Hindlimb muscle (tissue), 1 donor: ENCODE measurements around the gene NMNAT2. TPM values are rescaled to one million over a fixed set of nuclear protein-coding genes. Genes with fewer than 3 reads are reported as not detected.

Source experiments
- DNase-seq: peaks from one replicate; pipeline ENCODE4 v3.0.0-alpha.2; 2013
- polyA plus RNA-seq: library from polyadenylated mRNA; unstranded; fragments of 120-200 nt; gene quantifications from one replicate; pipeline ENCODE4 v1.2.1, GENCODE V29; 2013; ENCODE audit not compliant: insufficient read length

NMNAT2 gene
- polyA plus RNA-seq, 1 donor, result 0.85 TPM

DNA sequence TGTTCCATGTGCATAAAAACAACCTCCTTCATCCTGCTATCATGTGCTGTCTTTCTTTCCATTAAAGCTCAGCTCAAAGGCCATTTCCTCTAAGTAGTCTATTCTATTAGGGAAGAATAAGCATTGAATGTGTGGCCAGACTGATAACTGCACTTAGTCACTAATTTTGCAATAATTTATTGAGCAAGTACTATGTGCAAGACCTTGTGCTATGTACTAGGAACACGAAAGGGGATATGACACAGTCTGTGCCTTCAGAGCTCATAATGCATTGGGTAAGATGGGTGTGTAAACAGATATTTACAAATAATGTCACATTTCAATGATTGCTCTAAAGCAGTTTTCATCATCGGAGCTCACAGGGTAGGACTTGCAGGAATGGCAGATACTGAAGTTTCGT, 54.2 kb downstream of the NMNAT2 start:
- no peak for DNase-seq

DNA sequence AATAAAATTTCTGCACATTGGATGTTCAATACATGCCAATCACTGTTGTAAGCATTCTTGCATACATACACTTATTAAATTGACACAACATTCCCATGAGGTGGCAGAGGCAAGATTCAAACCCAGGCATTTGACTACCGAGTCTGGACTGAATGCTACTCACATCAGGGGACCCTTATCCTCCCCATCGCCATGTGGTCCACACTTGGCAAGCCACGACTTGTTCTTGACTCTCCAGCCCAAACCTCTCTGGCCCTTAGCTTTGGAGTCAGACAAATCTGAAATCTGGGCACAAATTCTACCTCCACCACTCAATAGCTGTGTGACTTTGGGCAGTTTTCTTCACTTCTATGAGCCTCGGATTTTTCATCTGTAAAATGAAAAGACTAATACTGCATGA, 57.1 kb downstream of the NMNAT2 start:
- DNase-seq, result no peak

DNA sequence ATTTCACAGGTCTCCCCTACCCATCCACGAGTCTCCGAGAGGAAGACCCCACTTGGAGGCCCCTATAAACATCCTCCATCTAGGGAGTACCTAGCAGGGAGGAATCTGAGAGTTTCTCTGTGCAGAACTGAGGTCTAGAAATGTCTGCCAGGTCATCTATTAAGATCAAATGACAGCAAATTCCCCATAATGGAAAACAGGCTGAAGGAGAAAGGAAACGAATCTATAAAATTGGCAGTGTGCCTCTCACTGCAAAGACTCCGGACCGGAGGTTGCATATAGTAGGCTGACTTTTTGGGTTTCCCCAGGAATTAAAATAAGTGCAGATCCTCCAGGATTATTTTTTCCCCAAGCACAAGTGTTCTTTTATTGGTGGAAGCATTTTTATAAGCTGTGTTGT, 57.7 kb downstream of the NMNAT2 start:
- peak; percentile 41 for DNase-seq

GRCh38 chr1:183356534-183357182, 61.5 kb downstream of the NMNAT2 start:
- no peak for DNase-seq

DNA sequence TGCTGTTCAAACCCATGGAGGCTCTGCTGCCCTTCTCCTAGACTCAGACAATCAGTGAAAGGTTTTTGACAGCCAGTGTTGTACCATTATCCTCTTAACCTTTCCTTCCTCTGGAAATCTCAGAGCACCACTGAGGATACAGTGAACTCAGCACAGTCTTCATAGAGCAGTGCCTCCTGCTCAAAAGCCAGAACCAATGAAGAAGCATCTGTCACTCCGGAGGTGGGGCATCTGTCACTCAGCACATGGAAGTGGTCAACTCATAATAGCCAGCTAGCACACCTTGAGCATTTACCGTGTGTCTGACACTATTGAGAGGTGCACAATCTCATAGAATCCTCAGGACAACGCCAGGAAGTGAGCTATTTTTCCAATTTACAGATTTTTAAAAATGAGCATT, 62.4 kb downstream of the NMNAT2 start:
- DNase-seq, result no peak

GRCh38 chr1:183355181-183355580, 63.0 kb downstream of the NMNAT2 start:
- no peak for DNase-seq

GRCh38 chr1:183353597-183353996, 64.6 kb downstream of the NMNAT2 start:
- DNase-seq, result no peak

DNA sequence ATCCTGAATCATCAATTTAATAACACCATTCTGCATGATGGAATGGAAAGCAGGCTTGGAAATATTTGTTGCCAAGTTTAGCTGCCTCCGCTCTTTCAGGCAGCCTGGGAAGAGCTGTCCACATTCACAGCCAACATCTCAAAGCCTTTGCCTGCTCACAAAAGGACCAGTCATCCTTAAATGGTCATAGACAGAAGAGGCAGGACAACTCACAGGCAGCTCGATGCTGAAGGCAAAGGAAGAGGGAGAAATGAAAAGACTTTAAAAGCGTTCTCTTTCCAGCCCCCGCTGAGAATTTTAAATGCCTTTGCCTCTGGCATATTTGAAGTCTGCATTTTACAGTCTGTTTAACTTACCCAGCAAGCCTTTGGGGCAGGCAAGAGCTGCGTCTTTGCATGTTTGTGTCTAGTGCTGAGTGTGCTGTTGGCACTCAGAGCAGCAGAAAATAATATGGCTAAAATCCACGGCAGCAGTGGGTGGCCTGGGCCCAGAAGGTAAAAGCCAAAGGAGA, 68.9 kb downstream of the NMNAT2 start:
- peak; percentile 81 for DNase-seq

DNA sequence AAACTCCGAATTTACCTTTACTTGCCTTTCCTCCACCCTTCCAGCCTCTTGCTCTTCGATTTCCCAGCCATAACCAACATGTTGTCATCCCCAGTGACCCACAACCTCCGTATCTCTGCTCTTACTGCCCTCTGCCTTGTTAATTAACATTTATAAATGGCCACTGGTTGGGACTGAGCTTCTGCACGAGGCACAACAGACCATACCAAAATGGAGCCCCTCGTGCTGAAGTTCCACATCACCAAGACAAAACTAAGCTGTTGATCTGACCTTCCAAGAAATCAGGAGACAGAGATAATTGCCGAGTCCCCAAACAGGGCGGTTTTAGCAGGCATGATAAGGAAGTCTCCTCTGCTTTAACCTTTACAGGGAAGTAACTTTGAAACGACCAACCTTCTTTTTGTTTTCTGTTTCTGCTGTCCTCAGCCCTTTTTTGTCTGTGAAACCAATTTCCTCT, 71.9 kb downstream of the NMNAT2 start:
- DNase-seq, result no peak

DNA sequence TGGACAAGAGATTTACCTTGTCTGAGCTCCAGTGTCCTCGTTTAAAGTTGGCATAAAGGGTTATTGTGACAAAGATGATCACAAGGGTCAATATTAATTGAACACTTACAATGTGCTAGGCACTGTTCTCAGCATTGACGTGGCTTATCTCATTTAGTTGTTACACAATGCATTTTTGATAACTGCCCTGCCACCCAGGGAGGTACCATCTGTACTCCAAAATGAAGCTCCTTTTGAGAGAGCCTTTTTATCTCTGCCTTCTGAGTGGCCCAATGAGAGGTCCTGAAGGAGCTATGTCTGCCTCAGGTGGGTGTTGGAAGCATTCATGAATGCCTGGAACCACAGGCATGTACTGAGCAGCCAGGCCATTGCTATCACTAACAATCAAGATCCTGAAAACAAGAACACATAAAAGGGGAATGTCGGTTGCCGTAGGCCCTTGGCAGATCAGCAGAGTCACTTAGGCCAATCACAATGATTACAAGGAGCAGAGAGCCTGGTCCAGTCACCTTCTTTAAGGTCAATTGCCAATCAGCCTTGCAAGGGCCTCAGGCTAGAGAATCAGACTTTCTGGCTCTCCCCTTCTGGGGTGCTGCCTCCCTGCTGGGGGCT, 78.5 kb downstream of the NMNAT2 start:
- DNase-seq, result no peak

DNA sequence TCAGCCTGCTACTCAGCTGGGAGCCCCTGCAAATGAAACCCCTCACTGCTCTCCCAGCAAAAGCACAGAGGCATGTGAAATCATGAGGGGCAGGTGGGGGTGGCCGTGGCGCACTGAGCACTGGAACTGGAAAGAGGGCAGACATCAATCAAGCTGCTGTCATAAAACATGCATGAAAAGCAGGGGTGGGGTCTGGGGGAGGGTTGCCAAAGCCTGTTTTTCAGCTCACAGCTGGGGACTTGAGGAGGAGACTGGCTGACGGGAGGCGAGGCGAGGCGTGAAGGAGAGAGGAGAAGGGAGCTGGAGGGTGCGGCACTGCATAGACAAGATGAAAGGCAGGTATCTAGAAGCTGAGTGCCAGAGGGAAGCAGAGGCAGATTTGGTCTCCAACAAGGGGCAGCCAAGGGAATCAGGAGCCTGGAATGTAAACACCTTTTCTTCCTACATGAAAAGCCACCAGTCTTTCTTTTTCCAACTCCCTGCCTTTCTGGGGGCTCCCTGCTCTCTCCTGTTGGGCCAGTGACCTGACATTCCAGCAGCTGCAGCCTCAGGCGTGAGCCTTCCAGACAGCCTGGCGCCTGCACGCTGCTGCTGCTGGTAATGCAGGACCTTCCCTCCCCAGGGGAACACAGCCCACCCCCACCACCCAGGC, 87.0 kb downstream of the NMNAT2 start:
- no peak for DNase-seq

DNA sequence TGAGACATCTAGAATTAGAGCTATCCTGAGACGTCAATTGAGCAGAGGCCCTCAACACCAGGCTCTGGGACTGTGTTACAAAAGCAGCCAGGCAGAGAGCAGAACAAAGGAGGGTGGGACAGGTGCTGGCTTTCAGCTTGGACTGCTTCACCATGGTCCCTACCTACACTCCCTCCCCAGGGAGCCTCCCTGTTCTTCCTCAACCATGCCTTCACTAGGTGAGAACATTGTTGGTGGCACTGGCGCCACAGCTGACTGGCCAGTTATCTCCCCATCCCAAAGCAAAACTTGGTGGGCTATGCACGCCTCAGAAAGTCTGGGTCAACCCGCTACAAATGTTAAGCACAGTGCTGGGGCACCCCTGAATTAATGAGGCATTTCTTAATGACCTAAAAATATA, 87.8 kb downstream of the NMNAT2 start:
- no peak for DNase-seq

DNA sequence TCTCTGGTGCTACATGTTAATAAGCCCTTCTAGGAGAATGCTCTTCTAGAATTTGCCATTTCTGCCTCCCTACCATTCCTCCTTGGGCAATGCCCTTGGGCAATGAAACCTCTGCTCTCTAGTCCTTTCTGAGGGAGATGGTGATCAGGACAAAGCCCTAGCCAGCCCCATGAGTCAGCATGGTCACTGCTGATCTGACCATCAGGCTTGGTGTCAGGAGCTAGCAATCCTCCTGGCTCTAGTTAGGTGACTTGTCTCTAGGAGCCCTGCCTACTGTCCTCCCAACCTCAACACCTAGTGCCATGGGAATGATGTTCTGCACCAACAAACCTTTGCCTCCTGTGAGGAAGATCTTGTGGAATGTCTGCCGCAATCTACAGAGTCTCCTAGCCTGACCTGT, 89.8 kb downstream of the NMNAT2 start:
- no peak for DNase-seq

- no peak for DNase-seq
Measured at GRCh38 chr1:183327434-183328290, 90.5 kb downstream of the NMNAT2 start.

DNA sequence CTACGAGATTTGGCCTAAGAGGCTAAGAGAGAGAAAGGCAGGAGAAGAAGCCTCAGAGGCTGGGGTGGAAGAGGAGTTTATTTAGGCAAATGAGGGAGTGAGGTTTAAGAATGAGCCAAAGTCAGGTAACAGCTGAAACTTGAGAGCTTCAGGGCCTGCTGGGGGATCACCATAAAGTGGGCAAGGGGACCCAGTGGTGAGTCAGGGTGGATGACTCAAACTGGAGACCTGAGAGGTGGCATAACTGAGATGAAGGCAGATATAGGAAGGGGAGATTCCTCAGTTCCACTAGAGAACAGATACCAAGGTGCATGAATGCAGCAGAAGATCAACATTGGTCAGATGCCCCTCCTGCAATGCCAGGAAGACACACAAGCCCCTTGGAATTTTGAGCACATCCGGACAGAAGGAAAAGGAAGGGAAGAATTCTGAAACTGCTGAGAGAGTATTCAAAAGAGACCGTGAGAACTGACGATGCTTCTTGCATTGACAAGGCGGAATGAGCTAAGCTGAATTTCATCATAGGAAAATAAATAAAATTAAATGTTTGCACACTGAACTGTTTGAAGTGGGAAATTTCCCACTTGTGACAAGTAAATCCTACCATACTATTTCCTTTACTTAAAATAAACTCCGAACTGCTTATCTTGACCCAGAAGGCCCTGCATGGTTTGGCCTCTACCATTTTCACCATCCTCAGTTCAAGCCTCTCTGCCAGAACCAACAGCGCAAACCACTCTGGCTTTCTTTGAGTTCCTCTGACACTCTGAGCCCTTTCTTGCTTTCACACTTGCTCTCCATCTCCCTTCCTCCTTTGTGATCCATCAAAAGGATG, 94.1 kb downstream of the NMNAT2 start:
- no peak for DNase-seq

DNA sequence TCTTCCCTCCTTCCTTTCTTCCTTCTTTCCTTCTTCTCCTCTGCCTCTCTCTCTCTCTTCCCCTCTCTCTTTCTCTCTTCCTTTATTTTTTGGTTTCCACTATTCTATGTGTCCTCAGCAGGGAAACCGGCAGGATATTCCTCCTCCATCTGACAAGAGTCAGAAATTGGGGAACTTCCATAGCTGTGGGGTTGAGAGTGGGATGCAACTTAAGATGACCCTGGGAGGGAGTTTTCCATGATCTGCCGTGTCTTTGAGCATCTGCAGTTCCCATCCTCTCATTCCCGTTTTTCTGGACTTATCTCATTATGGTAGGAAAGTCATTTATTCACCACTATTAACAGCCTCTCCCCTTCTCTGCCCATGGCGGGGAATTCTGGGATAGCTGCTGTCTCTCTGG, 98.6 kb downstream of the NMNAT2 start:
- DNase-seq, result no peak

GRCh38 chr1:183319051-183319450, 99.1 kb downstream of the NMNAT2 start:
- DNase-seq, result no peak

- peak; percentile 84 for DNase-seq
Measured at GRCh38 chr1:183318433-183318832, 99.7 kb downstream of the NMNAT2 start.

- DNase-seq, result no peak
Measured at GRCh38 chr1:183315991-183316758, 102.0 kb downstream of the NMNAT2 start.

GRCh38 chr1:183313063-183313462, 105.1 kb downstream of the NMNAT2 start:
- DNase-seq, result no peak
